Esophagus squamous epithelium (tissue), 4 donors: Measurements from ENCODE around the gene TRUB1.

Source experiments
- CTCF ChIP-seq, 6 experiments: fragments of 450-650 bp in 4 of 6; fragments of 200-600 bp in 2 of 6; sonication (generic) in 2 of 6; IDR thresholded peaks; one replicate each; pipeline ENCODE4 v1.5.1; 2016 to 2019; ENCODE audit warnings: antibody characterized with exemption in 6 of 6, mild to moderate bottlenecking in 4 of 6, moderate library complexity in 4 of 6
- POLR2A ChIP-seq, 4 donors: fragments of 450-650 bp; IDR thresholded peaks; one replicate each; pipeline ENCODE4 v1.6.1; 2017; ENCODE audit warnings: antibody characterized with exemption in 4 of 4, mild to moderate bottlenecking in 4 of 4, moderate library complexity in 3 of 4

- no peak for TF ChIP-seq CTCF (IDR thresholded peaks at IDR 0.05)
- TF ChIP-seq POLR2A (IDR thresholded peaks at IDR 0.05) = no peak
These were observed 82.5 kb downstream of the TRUB1 start for GRCh38 chr10:115020449-115020848.
